GM21515 (cell line): Measurements from ENCODE around the gene WNT10A.
A peak's percentile ranks its signal among the peaks of the same experiment; 100 is the strongest.

ENCODE experiments used
- ATAC-seq: cut with Tn5 transposase; IDR thresholded peaks from one replicate; pipeline ENCODE4 v1.9.1; 2021; ENCODE audit not compliant: unreplicated experiment

Gene WNT10A

DNA sequence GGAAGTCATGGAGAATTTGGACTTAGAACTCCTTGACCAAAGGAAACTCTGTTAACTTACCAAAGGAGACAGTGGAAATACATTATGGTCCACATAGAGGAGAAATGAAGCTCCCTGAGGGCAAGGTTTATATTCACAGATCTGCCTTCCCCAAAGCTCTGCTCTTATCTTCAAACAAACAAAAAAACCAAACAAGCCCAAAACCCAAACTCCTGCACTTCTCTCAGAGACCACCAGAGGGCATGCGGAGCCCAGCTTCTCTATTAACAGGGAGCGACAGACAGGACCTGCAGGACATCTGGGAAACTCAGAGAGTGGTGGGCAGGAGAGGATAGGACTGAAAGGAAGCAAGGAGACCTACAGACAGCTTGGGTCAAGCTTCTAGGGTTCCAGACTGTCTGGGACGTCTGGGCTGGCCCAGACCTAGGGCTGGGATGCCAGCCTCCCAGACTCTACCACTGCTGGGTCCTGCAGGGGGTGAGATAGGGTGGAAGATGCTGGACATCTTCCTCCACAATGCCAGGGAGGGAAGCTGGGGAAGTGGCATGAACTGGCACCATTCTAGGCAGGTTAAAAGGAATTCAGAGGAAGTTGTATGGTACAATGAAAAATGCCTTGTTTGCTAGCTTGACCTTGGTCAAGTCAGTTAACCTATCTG is 4.0 kb upstream of the WNT10A start:
- no peak for ATAC-seq

DNA sequence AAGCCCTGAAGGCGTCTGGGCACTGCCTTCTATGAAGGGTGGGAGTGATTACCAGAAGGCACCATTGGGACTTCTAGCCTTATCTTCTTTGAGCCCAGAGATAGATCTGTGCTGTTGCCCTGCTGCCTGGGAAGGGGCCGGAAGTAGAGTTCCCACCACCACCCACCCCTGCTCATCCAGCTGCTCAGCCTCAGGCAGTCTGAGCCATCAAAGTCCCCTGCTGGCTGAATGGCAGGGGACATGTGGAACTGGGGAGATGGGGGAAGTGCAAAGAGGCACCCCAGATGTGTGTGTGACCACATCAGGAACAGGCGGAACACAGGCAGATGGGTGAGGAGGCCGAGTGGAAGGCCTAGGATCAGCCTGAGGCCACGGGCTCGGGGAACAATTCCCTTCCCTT is 3.3 kb upstream of the WNT10A start:
- ATAC-seq, result no peak

DNA sequence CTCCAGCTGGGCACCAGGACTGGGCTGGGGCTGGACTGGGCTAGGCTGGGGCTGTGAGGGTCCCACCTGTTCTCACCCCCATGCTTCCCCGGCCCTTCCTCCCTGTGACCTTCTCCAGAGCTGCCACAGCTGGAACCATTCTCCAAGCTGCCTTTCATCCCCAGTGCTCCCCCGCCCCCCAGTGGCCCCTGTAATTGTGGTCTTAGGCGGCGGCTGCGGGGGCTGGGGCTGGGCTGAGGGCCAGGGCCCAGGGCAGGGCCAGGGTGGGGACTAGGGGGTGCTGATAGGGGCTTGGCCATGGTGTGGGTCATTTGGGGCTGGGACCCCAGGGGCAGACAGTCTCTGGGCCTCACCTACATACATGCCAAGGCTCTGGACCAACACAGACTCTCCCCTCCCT is 2.8 kb upstream of the WNT10A start:
- ATAC-seq, result no peak

DNA sequence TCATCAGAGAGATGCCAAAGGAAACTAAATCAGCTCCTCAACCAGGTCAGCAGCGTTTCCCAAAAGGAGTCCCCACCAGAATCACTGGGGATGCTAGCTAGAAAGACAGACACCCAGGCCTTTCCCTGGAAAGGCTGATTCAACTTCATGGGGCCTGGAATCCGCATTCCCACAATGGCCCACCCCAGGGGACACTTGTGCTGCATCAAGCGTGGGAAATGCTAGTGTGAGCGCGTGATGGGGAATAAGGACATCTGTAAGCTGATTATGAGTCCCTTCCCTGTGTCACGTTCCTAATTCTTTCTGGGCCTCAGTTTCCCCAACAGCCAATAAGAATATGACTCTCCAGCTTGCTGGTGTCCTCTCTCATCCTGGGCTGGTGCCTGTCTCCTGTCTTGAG is 2.2 kb upstream of the WNT10A start:
- no peak for ATAC-seq

DNA sequence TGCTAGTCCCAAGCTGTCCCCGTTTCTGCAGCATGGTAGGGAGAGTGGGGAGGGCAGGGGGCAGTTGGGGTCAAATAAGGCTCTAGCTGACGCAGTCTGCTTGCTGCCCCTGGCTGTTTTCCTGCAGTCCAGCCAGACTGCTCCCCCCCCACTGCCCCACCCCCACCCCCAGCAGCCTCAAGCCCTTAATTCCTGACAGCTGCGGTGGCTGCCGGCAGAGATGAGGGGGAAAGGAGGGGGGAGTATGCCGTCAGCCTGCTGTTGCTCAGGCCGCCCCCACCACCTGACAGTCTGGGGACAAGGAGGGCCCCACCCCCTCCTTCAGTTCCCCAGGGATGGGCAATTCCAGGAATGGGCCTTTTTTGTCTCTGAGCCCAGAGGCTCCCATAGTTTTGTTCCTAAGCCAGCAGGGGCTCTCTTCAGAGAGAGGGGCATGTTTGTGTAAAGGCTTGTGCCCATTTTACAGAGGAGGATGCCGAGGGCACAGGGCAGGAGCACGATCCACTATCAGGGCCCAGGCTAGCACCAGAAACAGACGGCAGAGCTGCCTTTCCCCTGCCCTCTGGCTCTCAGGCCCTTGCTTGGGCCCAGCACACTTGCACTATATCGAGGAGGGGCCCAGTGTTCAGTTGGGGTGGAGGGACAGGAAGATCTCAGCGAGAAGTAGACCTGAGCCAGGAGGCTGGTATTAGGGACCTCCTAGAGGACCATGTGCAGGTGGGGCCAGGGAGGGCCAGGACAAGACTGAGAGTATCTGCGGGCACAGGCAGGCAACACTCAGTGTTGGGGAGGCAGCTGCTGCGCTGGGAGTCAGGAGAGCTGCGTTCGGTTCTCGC is 1.5 kb upstream of the WNT10A start:
- no peak for ATAC-seq

DNA sequence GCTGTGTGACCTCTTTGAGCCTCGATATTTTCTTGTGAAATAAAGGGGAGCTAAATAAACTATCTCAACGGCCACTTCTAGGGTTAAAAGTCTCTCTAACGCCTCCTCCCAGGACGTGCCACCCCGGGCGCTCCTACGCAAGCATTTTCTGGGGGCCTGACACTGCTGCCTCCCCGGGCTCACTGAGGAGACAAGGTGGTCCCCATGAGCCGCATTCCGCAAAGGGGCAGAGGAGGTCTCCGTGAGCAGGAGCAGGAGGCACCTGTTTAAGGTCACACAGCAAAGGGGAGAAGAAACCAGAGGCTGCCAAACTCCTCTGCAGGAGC is 913 bp upstream of the WNT10A start:
- no peak for ATAC-seq

DNA sequence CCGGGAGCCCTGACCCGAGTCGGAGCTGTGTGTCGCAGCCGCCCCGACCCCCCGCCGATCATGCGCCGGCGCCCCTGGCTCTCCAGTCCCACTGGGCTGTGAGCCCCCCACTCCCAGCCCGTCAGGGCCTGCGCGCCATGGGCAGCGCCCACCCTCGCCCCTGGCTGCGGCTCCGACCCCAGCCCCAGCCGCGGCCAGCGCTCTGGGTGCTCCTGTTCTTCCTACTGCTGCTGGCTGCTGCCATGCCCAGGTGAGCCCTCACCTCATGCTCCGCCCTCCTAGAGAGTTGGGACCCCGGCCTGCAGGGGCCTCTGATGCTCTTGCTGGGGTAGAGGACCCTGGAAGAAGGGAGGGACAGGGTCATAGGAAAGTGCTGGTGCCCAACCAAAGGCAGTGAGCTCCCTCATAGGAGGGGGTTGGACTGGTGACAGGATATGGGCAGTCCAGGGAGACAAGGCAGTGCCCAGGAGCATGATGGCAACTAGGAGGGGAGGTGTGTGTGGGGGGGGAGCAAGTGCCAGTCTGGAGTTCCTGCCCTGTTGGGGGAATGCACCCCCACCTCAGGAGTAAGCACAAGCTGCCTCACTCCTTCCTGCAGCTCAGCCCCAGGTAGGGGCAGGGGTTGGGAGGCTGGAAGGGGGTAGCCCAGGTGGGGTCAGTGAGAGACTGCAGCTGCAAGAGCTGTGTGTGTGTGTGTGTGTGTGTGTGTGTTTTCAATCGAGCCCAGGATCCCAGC is 375 bp downstream of the WNT10A start:
- no peak for ATAC-seq

DNA sequence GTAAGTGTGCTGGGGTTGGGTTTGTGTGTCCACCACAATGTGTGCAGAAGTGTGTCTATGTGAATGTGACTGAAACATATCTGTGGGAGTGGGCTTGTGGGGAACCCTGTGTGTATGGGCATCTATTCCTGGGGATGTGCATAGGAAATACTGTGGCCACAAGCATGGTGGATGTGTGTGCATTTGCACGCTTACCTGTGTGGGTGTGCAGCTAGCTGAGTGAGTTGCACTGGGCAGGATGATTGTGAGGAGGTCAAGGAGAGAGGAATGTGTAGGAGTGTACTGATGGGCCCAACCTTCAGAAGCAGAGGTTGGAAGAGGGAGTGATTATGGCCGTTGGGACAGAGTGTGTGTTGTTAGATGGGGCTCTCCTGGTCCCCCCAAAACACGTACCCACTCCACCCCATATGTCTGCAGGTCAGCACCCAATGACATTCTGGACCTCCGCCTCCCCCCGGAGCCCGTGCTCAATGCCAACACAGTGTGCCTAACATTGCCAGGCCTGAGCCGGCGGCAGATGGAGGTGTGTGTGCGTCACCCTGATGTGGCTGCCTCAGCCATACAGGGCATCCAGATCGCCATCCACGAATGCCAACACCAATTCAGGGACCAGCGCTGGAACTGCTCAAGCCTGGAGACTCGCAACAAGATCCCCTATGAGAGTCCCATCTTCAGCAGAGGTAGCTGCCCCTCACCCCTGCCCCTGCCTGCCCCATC is 1.2 kb downstream of the WNT10A start:
- no peak for ATAC-seq

DNA sequence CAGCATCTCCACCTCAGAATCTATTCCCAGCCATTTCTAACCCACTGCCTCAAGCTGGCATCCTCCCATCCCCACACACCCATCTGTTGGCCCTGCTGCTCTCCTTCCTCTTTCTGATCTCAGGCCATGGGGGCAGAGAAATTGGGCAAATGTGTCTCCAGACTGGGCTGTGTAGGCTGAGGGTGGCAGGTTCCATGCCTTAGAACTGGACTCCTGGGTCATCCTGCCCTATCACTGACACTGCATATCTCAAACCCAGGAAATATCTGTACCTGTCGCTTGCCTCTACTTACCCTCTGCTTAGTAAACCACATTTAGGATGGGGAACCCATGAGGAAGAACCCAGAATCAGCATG is 1.8 kb downstream of the WNT10A start:
- ATAC-seq, result no peak

DNA sequence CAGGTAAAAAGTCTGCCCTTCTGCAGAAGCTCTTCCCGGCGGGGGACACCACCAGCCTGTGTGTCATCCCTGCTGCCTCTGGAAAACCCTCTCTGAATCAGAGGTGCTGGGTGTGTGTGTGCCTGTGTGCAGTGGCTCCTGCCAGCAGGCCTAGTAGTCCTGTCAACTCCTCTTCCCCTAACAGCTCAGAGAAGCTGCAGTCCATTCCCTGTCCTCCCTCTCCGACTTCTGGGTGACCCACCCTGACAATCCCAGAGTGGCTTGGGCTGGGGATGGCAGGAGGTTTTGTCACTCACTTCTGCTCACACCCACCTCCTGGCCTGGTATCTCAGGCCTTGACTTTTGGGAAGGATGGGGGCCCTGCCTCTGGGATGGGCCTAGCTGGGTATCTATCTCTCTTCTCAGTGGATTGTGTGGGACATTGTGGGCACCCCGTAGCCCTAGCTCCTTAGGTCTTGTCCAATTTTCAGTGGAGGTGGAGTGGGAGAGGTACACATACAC is 2.3 kb downstream of the WNT10A start:
- ATAC-seq, result no peak

DNA sequence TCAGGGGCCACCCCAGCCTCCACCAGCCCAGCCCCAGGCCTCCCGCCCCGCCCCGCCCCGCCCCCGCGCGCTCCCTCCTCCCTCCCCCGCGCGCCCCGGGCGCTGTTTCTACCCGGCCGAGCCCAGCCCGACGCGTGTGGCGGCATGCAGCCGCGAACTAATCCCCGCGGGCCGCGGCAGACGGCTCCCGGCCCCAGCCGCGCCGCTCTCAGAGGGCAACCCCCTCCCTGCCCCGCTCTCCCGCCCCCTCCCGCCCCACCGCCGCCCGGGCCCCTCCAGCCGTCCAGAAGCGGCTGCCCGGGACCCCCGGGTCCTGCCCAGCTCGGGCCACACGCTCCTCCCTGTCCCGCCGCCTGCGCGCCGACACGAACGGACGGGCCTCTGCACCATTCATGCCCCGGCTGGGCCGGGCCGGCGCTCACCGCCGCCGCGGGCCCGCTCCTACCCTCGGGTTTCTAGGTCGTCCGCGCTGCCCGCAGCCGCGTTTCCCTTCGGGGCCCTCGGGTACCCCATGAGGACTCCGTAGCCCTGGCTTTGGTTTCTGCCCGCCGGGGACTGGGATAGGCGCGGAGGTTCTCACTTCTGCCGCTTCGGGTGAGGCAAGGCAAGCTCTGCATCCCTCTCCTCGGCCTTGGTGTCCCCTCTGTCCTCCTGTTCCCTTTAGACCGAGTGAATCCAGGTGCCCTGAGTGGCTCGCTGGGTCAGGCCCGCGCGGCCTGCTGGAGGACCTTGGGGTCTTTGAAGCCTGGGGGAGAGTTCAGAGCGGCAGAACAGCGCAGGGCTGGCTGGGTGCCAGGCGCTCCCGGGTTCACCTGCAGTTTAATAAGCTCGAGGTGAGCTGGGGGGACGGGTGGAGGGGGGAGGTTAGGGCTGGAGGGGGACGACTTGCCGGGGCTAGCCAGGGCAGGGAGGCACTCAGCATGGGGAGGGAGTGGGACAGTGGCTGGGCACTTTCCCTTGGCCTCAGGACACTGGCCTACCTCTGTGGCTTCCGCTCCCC is 3.1 kb downstream of the WNT10A start:
- ATAC-seq, result no peak

DNA sequence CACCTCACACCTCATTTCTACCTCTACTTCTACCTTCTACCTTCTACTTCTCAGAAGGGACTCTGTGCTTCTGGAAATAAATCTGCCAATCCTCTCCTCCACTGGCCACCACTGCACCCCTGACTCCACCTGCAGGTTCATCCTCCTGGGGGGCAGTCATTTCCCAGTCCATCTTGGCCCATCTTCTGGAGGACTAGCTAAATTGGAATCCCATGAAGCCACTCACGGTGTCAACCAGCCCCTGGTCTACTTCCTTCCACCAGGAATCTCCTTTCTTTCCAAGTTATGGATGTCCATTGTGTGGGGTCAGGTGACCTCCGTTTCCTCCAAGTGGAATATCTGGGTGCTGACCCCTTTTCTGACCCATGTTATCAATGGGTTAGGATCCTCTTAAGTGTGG is 3.9 kb downstream of the WNT10A start:
- no peak for ATAC-seq

DNA sequence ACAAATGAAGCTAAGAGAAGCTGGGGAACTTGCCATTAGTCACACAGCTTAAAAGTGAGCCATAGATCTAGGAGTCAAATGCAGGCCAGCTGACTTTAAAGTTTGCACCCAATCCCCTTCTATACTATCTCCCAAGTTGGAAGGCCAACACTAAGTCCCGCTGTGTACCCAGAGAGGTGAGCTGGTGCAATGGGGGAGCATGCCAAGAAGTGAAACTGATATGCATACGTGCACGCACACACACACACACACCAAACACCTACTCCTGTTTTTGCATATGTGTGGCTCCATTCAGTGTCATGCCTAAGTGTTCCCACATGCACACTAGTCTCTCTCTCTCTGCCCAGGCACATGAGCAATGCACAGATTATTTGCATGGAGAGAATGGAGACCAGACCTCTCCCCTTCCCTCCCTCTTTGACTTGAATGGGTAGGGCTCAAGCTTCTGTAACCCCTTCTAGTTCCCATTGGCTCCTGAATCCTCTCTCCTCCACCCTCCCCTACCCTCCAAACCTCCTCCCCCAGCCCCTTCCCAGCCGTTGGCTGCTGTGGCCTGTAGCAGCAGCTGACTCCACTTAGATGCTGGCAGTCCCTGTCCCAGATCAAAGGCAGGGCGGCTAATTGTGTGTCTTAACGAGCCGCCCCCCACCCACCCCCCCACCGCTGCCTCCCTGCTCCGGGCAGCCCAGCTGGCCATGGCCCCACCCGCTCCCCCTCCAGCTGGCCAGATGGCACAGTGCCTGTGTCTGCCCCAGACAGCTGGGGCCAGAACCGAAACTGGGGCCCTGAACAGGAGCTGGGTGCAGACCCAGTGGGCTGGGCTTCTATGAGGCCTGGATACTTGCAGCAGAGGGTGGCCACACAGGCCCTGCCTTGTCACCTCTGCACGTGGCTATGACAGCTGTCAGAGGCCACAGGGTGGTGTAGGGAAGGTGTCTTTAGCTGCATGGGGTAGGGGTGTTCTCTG is 5.6 kb downstream of the WNT10A start:
- peak; percentile 51 for ATAC-seq

DNA sequence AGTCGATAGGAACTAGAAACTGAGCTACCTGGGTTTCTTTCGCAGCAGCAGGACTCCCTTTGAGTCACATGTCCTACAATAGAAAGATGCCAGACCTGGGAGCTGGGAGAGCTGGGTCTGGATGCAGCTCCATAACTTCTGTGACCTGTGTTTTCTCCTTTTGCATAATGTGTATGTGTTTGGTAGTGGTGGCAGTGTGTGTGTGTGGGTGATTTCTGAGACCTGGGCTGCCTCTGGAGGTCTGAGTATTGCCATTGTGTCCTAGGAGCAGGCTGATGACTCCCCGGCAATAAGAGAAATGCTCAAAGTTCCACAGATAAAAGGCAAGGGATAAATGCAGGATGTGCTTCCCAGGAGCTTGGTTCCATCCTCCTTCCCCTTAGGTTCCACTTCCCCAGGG is 6.4 kb downstream of the WNT10A start:
- no peak for ATAC-seq

DNA sequence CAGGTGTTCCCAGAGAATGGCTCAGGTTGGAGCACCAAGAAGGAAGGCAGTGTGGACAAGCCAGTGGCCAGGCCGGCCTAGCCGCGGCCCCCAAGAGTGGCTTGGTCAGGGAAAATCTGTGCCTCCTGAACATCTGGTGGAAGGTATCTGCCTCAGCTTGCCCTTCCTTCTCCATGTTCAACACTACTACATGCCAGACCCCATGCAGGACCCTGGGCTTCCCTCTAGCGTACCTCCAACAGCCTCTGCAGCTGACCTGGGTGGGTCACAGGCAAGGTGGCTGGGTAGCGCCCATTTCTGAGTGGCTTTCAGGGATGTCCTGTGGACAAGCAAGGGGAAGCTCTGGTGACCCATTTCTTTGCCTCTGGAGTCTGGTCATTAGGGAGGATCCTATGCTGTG is 7.7 kb downstream of the WNT10A start:
- no peak for ATAC-seq

DNA sequence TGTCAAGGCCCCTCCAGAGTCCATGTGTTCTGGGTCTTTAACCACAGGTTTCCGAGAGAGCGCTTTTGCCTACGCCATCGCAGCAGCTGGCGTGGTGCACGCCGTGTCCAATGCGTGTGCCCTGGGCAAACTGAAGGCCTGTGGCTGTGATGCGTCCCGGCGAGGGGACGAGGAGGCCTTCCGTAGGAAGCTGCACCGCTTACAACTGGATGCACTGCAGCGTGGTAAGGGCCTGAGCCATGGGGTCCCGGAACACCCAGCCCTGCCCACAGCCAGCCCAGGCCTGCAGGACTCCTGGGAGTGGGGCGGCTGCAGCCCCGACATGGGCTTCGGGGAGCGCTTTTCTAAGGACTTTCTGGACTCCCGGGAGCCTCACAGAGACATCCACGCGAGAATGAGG is 9.3 kb downstream of the WNT10A start:
- no peak for ATAC-seq

DNA sequence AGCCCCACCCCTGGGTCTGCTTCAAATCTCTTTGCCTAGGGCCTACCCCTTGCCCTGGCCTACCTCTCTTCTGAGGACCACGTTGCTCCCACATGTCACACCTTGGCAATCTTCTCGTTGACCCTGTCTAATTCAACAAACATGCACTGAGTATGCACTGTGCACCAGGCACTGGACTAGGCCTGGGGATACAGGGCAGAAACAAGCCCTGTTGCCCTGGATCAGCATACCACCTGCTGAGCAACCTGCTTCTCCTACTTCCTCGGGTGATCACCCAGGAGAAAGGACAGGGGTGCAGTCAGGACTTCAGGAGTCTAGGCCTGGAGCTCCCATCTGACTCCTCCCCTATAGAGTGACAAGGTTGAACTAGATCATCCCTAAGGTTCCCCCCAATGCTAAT is 9.7 kb downstream of the WNT10A start:
- no peak for ATAC-seq

DNA sequence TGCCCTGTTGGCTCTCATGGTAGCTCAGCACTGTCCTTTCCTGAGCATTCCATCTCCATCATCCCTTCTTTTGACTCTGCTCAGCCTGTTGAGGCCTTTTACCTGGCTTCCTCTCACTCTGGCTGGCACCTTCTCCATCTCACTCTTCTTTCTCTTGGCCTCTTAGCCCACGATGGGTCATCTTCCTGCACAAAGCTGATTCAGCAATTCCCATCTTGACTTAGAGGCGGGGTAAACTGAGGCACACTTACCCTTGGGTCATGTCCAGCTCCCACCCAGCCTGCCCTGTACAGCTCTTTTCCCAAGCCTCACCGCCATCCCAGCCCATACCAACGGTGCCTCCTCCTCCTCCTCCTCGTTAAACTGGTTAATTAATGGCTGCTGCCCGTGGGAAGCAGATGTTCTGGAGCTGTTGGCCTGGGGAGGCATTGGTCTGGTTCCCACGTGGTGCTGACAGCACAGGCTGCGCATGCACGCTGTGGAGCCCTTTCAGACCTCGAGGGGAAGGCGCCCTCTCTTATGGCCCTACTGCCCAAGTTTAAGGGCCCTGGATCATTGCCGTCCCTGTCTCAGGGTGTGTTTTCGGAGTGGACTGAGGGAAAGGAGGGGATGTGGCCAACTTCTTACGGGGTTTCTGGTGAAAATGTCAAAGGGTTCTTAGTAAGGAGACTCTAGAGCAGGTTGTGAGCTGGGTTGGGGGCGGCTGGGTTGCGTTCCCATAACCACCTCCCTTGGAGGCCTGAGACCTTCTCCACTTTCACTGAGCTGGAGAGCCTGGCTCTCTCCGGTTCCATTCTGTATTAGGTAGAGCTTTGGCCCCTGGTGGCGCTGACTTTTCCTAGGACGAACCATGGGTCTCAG is 10.9 kb downstream of the WNT10A start:
- no peak for ATAC-seq
